Ovary (tissue), 9 donors: ENCODE measurements around the gene GUCY1A2. TPM values are rescaled to one million over a fixed set of nuclear protein-coding genes. Genes with fewer than 3 reads are reported as not detected.

Source experiments
- DNase-seq, 5 donors: peaks; one replicate each; pipeline ENCODE4 v3.0.0-alpha.2; 2019 to 2020
- H3K27ac ChIP-seq, 2 donors: fragments of 200-600 bp; one replicate each; pipeline versions ENCODE4 v1.5.1 to v1.8.0; 2019 to 2022
- H3K27me3 ChIP-seq: fragments of 200-600 bp; one replicate; pipeline ENCODE4 v1.8.0; 2022
- H3K36me3 ChIP-seq: fragments of 200-600 bp; sonication (generic); one replicate; pipeline ENCODE4 v1.5.1; 2019
- H3K4me1 ChIP-seq: one replicate; pipeline ENCODE4 v1.8.1; 2013; ENCODE audit warnings: mild to moderate bottlenecking, moderate library complexity; ENCODE audit not compliant: insufficient read depth
- H3K4me3 ChIP-seq: fragments of 200-600 bp; sonication (generic); one replicate; pipeline ENCODE4 v1.5.1; 2017
- H3K9me3 ChIP-seq, 2 donors: fragments of 200-600 bp in 1 of 2; sonication (generic) in 1 of 2; one replicate each; pipeline versions ENCODE4 v1.5.1 to v1.8.1; 2013 to 2019; ENCODE audit warnings: mild to moderate bottlenecking in 1 of 2, moderate library complexity in 1 of 2
- EP300 ChIP-seq: sonication (generic); formaldehyde crosslinking; IDR thresholded peaks from one replicate; pipeline ENCODE4 v1.6.1; 2017; ENCODE audit warnings: antibody characterized with exemption
- POLR2A ChIP-seq: fragments of 450-650 bp; IDR thresholded peaks from one replicate; pipeline ENCODE4 v1.6.1; 2017; ENCODE audit warnings: antibody characterized with exemption, mild to moderate bottlenecking, moderate library complexity
- WGBS, 3 donors: extraction: QIAGEN DNeasy Blood & Tissue Kit in 1 of 3; methylation state at CpG; one replicate each; pipeline versions ENCODE4 v1.1.5 to v1.1.7; 2013 to 2017; 5-methylcytosine and 5-hydroxymethylcytosine counted together
- intact Hi-C, 4 donors: fragments of 100-400 bp; cut with DNase I; formaldehyde crosslinking; loops; one replicate each; pipeline versions ENCODE4 v1.11.0 to v1.15.1; 2022 to 2023
- polyA plus RNA-seq, 2 donors: library from polyadenylated mRNA; stranded (reverse); fragments of 200-250 nt in 1 of 2; fragments of 350-450 nt in 1 of 2; fragmentation: Illumina TruSeq in 1 of 2; extraction: RNeasy Lipid Tissue Mini Kit (QIAGEN cat#74804) in 1 of 2; gene quantifications; one replicate each; pipeline ENCODE4 v1.2.3, GENCODE V29; 2013 to 2014
- total RNA-seq, 7 donors: library from RNA; depleted of rRNA in 2 of 7; stranded (reverse); fragments of >200 nt in 2 of 7; fragmentation: NEBNext Ultra II Directional in 3 of 7; extraction: Animal tissue kit (Norgen Biotek cat#: 25700) in 3 of 7; gene quantifications; one replicate each; pipeline versions ENCODE4 v1.1.0 to v1.2.4, GENCODE V29; 2016 to 2023
- TF ChIP-seq, protein P1 (sequence below), 3 donors: fragments of 450-650 bp in 2 of 3; fragments of 200-600 bp in 1 of 3; IDR thresholded peaks; one replicate each; pipeline versions ENCODE4 v1.5.1 to v1.8.0; 2016 to 2022; ENCODE audit warnings: antibody characterized with exemption in 3 of 3, mild to moderate bottlenecking in 1 of 3
- donor health status: DM: no; HTN: no; CAD: no; lungs with moderate emphysema.
- donor health status: DM: no; HTN: no; CAD: no.
- donor health status: Bipolar disorder and iron deficiency.
- donor health status: DM: yes; HTN: yes; CAD: no.
- donor health status: DM: no; HTN: no; CAD: no.
- donor health status: DM: yes; HTN: yes; CAD: no.

GUCY1A2 gene
- total and polyA plus RNA-seq, 9 donors: 1.5 to 20.3 (median 6.1) TPM

- H3K9me3 ChIP-seq: peaks cover 0 to 5% of the 10 kb centered on the region in 2 donors
- DNase-seq: no peak
- intact Hi-C loops: no loop called here
These were observed 375.9 kb downstream of the GUCY1A2 start for GRCh38 chr11:106642331-106642730.

GRCh38 chr11:106632283-106632682 is 386.0 kb downstream of the GUCY1A2 start:
- Histone ChIP-seq H3K9me3 (no peaks in the 10 kb centered on the region), H3K4me3 (no peak overlapping the region), H3K27ac (no peak overlapping the region), H3K4me1 (no peaks in the 10 kb centered on the region), H3K27me3 (no peaks in the 10 kb centered on the region), H3K36me3 (no peaks in the 10 kb centered on the region)
- WGBS, 3 donors: 94 to 97% (median 97%) methylated on average over 3 of the region's 3 CpGs
- no peak for DNase-seq
- intact Hi-C loops: no loop called here
- TF ChIP-seq, protein P1, sequence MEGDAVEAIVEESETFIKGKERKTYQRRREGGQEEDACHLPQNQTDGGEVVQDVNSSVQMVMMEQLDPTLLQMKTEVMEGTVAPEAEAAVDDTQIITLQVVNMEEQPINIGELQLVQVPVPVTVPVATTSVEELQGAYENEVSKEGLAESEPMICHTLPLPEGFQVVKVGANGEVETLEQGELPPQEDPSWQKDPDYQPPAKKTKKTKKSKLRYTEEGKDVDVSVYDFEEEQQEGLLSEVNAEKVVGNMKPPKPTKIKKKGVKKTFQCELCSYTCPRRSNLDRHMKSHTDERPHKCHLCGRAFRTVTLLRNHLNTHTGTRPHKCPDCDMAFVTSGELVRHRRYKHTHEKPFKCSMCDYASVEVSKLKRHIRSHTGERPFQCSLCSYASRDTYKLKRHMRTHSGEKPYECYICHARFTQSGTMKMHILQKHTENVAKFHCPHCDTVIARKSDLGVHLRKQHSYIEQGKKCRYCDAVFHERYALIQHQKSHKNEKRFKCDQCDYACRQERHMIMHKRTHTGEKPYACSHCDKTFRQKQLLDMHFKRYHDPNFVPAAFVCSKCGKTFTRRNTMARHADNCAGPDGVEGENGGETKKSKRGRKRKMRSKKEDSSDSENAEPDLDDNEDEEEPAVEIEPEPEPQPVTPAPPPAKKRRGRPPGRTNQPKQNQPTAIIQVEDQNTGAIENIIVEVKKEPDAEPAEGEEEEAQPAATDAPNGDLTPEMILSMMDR (IDR thresholded peaks at IDR 0.05): no peak
- TF ChIP-seq POLR2A (no peak), EP300 (no peak)

More at GRCh38 chr11:106642331-106642730, 375.9 kb downstream of the GUCY1A2 start:
- Histone ChIP-seq H3K4me1 (no peaks in the 10 kb centered on the region), H3K27me3 (no peaks in the 10 kb centered on the region), H3K4me3 (no peak overlapping the region), H3K27ac (no peak overlapping the region), H3K36me3 (no peaks in the 10 kb centered on the region)
- WGBS, 3 donors: 67 to 76% (median 70%) methylated on average over 1 of the region's 1 CpG
- no peak for TF ChIP-seq POLR2A
- TF ChIP-seq EP300: no peak
- TF ChIP-seq, protein P1 (IDR thresholded peaks at IDR 0.05): no peak

GRCh38 chr11:106627694-106628093 is 390.6 kb downstream of the GUCY1A2 start:
- WGBS, 3 donors: 92 to 97% (median 96%) methylated on average over 6 of the region's 6 CpGs
- no peak for DNase-seq
- Histone ChIP-seq H3K4me3 (no peak overlapping the region), H3K27ac (no peak overlapping the region), H3K9me3 (no peaks in the 10 kb centered on the region), H3K27me3 (no peaks in the 10 kb centered on the region), H3K4me1 (no peaks in the 10 kb centered on the region), H3K36me3 (no peaks in the 10 kb centered on the region)
- intact Hi-C loops: no loop called here
- TF ChIP-seq EP300 (no peak), POLR2A (no peak)
- TF ChIP-seq, protein P1 (IDR thresholded peaks at IDR 0.05): no peak

- H3K4me1 ChIP-seq: no peaks in the 10 kb centered on the region
- intact Hi-C loops: no loop called here
- no peak overlapping the region for H3K4me3 ChIP-seq
- DNase-seq: no peak
- no peak overlapping the region for H3K27ac ChIP-seq
- no peaks in the 10 kb centered on the region for H3K9me3 ChIP-seq
- TF ChIP-seq, protein P1 (IDR thresholded peaks at IDR 0.05): no peak
- TF ChIP-seq POLR2A (no peak), EP300 (no peak)
- WGBS, 3 donors: 21 to 33% (median 26%) methylated on average over 3 of the region's 3 CpGs
- H3K27me3 ChIP-seq: no peaks in the 10 kb centered on the region
- H3K36me3 ChIP-seq: no peaks in the 10 kb centered on the region
These were observed 392.7 kb downstream of the GUCY1A2 start for GRCh38 chr11:106625566-106625965.
